HG02852 (cell line): ENCODE data around the gene RCAN2.

Experiments used
- ATAC-seq: cut with Tn5 transposase; IDR thresholded peaks from one replicate; pipeline ENCODE4 v1.9.1; 2021; ENCODE audit warnings: mild to moderate bottlenecking, moderate library complexity; ENCODE audit not compliant: unreplicated experiment

Gene RCAN2

GRCh38 chr6:46491201-46491627 is at the start of gene RCAN2:
RCAN2 (minus strand) TSS chr6:46491449.
- no peak for ATAC-seq

- no peak for ATAC-seq
These were observed 48.6 kb upstream of the RCAN2 start for GRCh38 chr6:46539866-46540265.

DNA sequence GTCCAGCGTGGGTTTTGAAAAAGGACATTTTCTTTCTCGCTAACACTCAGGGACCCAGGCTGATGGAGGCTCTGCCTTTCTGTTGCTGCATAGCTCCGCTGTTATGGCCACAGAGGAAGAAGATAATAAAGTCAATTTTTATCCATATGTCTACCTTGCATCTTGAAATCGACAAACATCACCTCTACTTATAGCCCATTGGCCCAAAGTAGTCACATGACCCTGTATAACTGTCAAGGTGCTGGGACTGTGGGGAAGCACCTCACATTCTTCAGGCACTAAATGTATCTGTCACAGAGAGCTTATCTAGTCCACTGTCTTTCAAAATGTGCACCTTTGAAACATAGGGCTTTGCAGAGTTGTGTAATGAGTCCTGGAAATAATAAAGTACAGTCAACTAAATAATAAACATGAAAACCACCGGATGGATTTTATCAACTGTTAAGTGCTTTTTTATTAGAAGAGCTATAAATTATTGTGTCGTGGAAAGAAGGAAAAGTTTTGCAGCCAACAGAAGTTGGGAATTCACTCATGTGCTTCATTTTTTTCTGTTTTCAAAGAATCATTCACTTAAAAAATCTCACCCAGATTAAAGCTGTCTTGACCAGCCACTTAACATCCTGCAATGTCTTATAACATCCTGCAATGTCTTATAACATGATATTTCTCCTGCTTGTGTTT is 47.7 kb upstream of the RCAN2 start:
- no peak for ATAC-seq

GRCh38 chr6:46530896-46531295 is 39.6 kb upstream of the RCAN2 start:
- ATAC-seq: no peak

- no peak for ATAC-seq
These were observed 37.9 kb upstream of the RCAN2 start for GRCh38 chr6:46528961-46529750.

GRCh38 chr6:46526607-46527006 is 35.4 kb upstream of the RCAN2 start:
- no peak for ATAC-seq

DNA sequence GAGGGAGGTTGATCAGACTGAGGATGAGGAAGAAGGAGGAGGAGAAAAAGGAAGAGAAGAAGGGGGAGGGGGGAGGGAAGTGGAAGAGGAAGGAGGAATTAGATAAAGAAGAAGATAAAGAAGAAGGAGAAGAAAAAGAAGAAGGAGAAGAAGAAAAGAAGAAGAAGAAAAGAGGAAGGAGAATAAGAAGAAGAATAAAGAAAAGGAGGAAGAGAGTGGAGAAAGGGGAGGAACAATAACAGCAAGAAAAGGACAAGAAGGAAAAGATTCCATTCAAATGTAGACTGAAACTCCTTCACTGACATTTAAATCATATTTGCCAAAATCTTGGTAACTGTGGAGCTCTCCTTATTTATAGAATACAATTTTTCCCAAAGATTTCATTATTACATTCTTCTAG is 34.3 kb upstream of the RCAN2 start:
- no peak for ATAC-seq

DNA sequence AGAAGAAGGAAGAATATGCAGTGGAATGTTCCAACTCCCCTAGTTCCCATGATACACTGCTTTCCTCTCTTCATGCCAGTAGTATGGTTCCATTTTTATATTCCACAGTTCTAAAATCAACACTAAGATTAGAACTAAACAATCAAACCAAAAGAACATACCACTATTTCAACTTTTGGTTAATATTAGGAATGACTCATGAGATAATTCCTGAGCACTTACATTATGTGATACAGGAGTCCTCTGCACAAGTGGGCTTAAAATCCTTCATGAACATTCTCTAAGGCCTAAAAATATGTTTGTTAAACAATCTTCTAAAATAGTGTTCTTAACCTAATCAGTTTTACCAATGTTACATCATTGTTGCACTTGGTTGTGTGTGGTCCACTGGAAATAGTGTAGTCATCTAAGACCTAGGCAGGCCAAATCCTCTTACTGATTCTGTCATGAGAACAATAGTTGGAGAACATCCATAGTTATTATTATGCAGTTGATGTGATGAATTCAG is 30.3 kb upstream of the RCAN2 start:
- ATAC-seq: no peak

- no peak for ATAC-seq
These were observed 26.0 kb upstream of the RCAN2 start for GRCh38 chr6:46517202-46517601.

GRCh38 chr6:46513533-46513932 is 22.3 kb upstream of the RCAN2 start:
- ATAC-seq: no peak

DNA sequence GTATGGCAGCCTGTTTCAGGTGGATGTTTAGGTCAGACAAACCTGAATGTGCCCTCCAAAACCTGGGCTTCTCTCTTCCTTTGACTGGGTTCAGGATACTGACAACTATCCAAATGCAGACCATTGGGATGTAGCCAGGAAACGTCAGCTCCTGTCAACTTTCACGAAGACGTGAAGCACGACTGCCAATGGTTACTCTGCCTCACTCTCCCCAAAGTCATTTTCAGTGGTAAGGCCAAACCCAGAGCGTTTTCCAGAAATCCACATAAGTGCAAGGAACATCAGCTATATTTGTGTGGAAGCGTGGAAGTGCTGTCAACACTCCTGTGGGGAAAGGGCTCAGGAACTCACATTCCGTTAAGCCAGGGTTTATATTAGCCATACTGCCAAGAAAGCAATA is 20.1 kb upstream of the RCAN2 start:
- ATAC-seq: no peak

GRCh38 chr6:46510651-46511050 is 19.4 kb upstream of the RCAN2 start:
- no peak for ATAC-seq

DNA sequence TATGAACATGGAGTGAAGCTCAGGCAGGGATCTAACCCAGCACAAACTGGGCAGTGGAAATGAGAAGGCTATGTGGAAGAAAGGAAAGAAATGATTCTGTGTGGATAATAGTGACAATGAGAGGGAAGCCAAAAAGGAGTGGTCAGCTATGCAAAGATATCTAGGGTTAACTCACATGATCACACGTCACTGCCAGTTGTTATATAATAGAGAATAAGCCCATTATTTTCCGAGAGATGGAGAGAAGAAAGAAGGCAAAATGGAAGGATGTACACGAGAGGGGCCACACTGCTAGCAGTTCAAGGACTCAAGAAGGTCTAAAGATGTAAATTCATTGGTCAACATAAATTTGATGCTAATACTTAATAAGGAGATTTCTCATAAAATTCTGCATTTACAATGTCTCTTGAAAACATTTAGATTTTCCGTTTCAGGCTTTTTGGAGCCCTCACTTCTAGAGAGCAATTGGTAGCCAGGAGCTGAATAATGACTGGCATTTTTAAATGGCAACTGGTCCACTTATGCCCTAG is 18.8 kb upstream of the RCAN2 start:
- no peak for ATAC-seq

GRCh38 chr6:46509063-46509462 is 17.8 kb upstream of the RCAN2 start:
- no peak for ATAC-seq

DNA sequence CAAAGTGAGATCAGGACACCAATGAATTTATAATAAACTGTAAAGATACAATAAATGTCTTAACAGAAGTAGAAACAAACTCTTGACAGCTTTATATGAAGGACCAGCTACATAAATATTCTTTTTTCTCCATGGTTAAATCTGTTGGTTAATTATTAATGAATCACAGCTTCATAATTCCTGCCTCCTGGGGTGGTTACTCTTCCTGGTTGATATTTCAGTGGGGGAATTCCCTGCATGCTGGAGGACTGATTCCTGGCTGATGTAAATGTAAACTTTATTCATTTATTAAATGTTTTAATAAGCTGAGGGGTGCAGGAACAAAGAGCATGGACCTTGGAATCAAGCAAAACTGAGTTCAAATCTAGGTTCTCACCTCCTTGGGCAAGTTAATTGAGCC is 16.2 kb upstream of the RCAN2 start:
- no peak for ATAC-seq

- ATAC-seq: no peak
These were observed 14.7 kb upstream of the RCAN2 start for GRCh38 chr6:46505693-46506512.

- ATAC-seq: no peak
These were observed 13.0 kb upstream of the RCAN2 start for GRCh38 chr6:46504242-46504641.

DNA sequence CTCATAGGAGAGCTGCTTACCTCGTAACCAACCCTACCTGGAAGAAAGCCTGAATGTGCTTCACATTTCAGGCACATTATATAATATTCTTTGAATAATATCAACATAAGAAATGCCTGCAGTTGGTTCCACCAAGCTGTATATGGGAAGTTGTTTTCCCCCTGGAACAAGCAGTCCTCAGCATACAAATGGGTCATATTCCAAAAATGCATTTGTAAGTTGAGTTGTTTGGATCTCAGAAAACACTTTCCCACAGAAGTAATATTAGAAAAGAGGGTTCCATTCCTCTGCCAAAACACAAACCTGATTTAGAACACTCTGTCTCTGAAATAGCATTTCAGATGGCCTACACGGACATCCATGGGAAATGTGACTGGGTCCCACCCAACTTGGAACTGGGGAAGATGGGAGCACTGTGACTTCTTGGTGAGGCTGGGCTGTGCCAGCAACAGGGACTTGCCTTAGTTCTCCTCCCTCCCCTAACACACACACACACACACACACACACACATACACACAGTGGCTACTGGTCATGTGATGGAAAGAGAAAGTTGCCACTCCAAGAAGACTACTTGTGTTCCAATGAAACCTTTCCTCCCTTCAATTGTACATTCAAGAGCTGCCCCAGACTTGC is 11.4 kb upstream of the RCAN2 start:
- no peak for ATAC-seq

DNA sequence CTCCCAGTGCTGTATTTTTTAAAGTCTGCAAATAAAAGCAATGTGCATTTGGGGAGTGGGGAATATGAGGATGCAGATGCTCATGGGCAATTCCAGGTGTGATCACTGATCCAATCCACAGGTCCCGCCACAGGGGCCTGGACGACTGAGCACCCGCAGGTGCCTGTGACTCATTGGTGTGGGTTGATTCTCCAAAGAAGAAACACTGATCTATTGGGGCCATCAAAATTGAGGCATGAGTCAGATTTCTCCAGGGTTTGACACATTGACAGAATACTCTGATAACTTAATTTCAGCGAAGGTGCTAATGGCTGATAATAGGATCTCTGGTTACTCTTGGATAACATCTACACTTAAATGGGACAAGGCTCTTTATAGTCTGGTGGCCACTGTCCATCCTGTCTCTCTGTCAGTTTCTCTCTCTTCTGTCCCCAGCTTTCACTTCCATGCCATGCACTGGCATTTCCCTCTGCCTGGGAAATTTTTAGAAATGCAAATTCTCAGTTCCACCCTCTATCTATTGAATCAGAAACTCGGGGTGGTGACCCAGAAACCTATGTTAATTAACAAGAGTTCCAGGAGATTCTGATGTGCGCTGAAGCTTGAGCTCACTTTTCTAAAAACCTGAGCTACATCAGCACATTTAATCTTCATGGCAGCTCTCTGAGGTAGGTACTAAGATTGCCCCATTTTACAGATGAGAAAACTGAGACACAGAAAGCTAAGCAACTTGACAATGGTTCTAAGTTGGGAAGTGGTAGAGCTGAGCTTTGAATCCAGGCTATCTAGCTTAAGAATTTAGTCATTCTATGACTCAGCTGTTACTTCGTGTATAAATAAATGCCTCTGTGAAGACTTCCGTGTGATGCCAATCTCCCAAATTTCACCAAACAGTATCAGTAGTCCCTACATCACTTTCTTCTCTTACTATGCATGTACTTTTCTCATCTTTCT is 10.2 kb upstream of the RCAN2 start:
- no peak for ATAC-seq

DNA sequence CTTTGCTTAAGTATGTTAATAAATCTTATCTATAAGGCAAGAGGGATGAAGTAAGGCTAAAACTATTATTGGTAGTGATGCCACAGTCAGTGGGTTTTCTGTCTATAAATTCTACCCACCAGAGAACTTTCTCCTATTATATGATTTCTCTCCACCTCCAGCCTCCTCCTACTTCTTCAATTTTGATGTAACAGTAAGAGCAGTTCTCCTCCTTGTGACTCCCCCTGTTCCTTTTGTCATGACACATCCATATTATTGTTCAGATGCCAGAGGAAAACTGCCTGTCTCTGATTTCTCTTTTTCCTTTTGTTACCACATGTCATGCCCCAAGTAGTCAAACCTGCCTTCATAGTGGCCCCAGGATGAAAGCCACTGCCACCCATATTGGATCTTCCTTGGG is 9.1 kb upstream of the RCAN2 start:
- ATAC-seq: no peak
